HG03571 (cell line): ENCODE measurements around the gene TMEM252.

ENCODE experiments used
- ATAC-seq: cut with Tn5 transposase; IDR thresholded peaks from one replicate; pipeline ENCODE4 v1.9.1; 2021; ENCODE audit not compliant: unreplicated experiment

The TMEM252 gene

GRCh38 chr9:68545033-68545705 lies 4.5 kb upstream of the TMEM252 start:
- no peak for ATAC-seq

GRCh38 chr9:68541568-68541967 lies 885 bp upstream of the TMEM252 start:
- ATAC-seq = no peak

- ATAC-seq = no peak
Measured at GRCh38 chr9:68538200-68538599, 2.5 kb downstream of the TMEM252 start.

- no peak for ATAC-seq
Measured at GRCh38 chr9:68537616-68537880, 3.1 kb downstream of the TMEM252 start.

GRCh38 chr9:68536876-68537615 lies 3.6 kb downstream of the TMEM252 start:
- ATAC-seq = no peak

- ATAC-seq = no peak
Measured at GRCh38 chr9:68533678-68534077, 7.0 kb downstream of the TMEM252 start.

- ATAC-seq = no peak
Measured at GRCh38 chr9:68532131-68532530, 8.6 kb downstream of the TMEM252 start.

- no peak for ATAC-seq
Measured at GRCh38 chr9:68530618-68531017, 10.1 kb downstream of the TMEM252 start.

- ATAC-seq = no peak
Measured at GRCh38 chr9:68523367-68523936, 17.2 kb downstream of the TMEM252 start.

- ATAC-seq = no peak
Measured at GRCh38 chr9:68522954-68523353, 17.7 kb downstream of the TMEM252 start.

- no peak for ATAC-seq
Measured at GRCh38 chr9:68522131-68522530, 18.6 kb downstream of the TMEM252 start.

- ATAC-seq = no peak
Measured at GRCh38 chr9:68515326-68516017, 25.2 kb downstream of the TMEM252 start.

- ATAC-seq = no peak
Measured at GRCh38 chr9:68513981-68514380, 26.7 kb downstream of the TMEM252 start.

GRCh38 chr9:68513385-68513784 lies 27.3 kb downstream of the TMEM252 start:
- no peak for ATAC-seq

GRCh38 chr9:68509689-68510088 lies 31.0 kb downstream of the TMEM252 start:
- ATAC-seq = no peak

- no peak for ATAC-seq
Measured at GRCh38 chr9:68508547-68508946, 32.1 kb downstream of the TMEM252 start.

GRCh38 chr9:68507806-68508145 lies 32.9 kb downstream of the TMEM252 start:
- ATAC-seq = no peak

GRCh38 chr9:68507130-68507805 lies 33.4 kb downstream of the TMEM252 start:
- no peak for ATAC-seq

GRCh38 chr9:68506551-68506950 lies 34.1 kb downstream of the TMEM252 start:
- ATAC-seq = no peak

- no peak for ATAC-seq
Measured at GRCh38 chr9:68505681-68506409, 34.8 kb downstream of the TMEM252 start.

- ATAC-seq = no peak
Measured at GRCh38 chr9:68502279-68502678, 38.4 kb downstream of the TMEM252 start.
